ENCODE measurements around the gene CD247.

CD247 gene

DNA sequence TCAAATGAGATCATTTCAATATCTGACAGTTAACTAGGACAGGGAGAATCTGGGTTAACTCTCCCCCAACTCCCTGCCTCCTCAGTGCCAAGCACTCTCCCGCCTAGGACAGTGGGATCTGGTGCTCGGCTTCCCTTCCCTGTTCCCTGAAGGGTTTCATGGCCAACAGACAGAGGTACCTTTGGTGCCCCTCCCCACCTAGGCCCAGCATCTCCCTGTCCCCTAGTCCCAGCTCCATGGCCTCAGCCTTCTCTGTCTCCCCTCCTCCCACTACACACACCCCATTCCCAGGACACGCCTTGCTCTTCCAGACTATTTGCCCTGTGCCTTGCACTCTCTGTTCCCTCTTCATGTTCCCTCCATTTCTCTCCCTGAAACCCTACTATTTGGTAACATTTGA, 77.1 kb downstream of the CD247 start:
- TF ChIP-seq, protein P1, sequence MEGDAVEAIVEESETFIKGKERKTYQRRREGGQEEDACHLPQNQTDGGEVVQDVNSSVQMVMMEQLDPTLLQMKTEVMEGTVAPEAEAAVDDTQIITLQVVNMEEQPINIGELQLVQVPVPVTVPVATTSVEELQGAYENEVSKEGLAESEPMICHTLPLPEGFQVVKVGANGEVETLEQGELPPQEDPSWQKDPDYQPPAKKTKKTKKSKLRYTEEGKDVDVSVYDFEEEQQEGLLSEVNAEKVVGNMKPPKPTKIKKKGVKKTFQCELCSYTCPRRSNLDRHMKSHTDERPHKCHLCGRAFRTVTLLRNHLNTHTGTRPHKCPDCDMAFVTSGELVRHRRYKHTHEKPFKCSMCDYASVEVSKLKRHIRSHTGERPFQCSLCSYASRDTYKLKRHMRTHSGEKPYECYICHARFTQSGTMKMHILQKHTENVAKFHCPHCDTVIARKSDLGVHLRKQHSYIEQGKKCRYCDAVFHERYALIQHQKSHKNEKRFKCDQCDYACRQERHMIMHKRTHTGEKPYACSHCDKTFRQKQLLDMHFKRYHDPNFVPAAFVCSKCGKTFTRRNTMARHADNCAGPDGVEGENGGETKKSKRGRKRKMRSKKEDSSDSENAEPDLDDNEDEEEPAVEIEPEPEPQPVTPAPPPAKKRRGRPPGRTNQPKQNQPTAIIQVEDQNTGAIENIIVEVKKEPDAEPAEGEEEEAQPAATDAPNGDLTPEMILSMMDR (IDR thresholded peaks at IDR 0.05; ENCODE audit: insufficient read depth, low read depth, low read length, missing control alignments): no peak
- H3K4me3 ChIP-seq (ENCODE audit: low read length): no peak overlapping the region
- DNase-seq (ENCODE audit: low read depth): no peak

DNA sequence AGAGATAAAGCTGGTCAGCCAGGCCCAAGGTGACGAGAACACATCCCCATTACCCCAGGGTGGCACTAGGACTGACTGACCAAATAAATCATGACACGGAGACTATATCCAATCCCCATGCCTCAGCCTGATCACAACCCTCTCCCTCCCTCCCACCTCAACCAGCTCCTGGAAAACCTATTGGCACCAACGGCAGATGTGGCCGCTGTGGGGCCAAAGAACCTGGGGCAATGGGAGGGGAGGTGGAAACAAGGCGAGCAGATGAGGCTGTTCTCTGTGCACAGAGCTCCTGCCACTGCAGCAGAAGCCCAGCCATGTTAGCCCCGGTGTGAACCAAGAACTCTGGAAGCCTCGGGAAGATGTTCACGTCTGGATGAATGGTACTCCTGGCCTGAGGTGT, 77.6 kb downstream of the CD247 start:
- TF ChIP-seq, protein P1 (IDR thresholded peaks at IDR 0.05; ENCODE audit: insufficient read depth, low read depth, low read length, missing control alignments): no peak
- H3K4me3 ChIP-seq (ENCODE audit: low read length): no peak overlapping the region
- DNase-seq (ENCODE audit: low read depth): no peak

DNA sequence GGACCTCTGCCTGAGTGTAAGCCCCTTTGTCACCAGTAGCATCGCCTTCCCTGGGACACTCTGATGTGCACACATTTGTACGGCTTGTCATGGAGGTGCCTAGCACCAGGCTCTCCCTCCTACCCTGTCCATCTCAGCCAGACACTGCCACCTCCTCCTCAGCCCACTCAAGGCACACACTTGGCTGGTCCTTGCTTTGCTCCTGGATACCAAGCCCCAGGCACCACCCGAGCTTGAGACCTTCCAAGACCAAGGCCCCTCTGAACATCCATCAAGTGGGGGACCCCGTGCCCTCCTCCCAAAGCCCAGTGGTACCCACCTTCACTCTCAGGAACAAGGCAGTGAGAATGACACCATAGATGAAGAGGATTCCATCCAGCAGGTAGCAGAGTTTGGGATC, 78.0 kb downstream of the CD247 start:
- no peak overlapping the region for H3K4me3 ChIP-seq (ENCODE audit: low read length)
- no peak for DNase-seq (ENCODE audit: low read depth)
- TF ChIP-seq, protein P1 (IDR thresholded peaks at IDR 0.05; ENCODE audit: insufficient read depth, low read depth, low read length, missing control alignments): no peak

DNA sequence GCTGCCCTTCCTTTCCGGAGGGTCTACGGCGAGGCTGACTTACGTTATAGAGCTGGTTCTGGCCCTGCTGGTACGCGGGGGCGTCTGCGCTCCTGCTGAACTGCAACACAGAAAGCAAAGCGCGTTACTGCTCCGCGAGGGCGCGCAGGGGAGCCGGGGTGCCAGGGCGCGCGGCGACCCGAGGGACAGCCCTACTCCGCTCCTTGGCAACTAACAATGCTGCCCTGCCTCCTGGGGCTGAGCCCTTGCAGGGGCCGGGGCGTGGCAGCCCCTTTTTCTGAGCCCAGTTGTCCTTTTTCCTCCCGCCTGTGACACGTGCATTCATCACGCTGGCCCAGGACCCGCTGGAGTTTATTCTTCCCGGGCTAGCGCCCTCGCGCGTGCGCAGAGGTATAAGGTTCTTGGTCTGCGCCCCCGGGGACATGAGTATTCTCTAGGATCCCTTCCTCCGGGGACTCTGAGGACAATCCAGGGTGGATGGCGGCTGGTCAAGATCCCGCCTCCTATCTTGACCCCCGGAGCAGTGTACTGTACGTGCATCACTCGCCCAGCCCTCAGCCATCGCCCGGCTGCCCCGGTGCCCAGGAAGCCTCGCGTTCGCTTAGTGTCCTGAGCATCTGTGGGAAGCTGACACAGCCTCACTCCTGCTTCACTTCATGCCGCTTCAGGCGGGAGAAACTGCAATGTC, 78.9 kb downstream of the CD247 start:
- DNase-seq (ENCODE audit: low read depth): peak; percentile 42
- TF ChIP-seq, protein P1 (IDR thresholded peaks at IDR 0.05; ENCODE audit: insufficient read depth, low read depth, low read length, missing control alignments): peak; percentile 26
- H3K4me3 ChIP-seq (ENCODE audit: low read length): peak overlapping the region; percentile 39

DNA sequence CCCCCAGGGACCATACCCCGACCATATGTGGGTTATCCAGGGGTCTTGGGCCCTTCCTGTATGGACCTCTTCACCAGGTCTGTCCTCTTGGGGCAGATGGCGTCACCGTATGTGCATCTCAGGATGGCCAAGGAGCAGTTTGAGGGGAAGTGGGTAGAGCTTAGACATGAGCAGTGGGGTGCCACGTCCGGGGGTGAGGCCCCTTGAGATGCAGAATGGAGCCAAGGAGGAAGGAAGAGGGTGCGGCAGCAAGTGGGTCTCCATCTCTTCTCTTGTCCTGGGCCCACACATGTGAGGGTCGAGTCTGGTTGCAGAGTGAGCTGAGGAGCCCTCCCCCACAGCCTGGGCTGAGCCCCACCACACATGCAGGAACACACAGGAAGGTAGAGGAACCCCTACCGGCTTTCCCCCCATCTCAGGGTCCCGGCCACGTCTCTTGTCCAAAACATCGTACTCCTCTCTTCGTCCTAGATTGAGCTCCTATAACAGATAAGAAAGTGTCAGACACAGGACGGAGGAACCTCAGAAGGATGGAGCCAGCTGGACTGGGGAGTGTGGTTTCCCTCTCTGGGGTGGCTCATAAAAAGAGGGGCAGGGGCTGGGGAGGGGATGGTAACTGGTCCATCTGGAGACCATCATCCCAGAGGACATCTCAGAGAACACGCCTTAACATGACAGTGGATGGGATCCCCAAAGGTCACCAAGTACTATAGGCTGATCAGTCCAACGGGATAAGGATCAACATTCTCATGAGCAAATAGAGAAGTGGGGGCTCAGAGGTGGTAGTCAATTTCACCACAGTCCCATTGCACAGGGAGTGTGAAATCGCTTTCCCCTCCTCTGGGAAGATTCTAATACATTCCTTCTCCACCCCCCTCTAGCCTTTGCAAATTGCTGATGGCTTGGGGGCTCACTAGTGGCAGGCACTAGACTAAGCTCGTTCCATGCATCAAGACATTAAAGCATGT, 79.9 kb downstream of the CD247 start:
- no peak overlapping the region for H3K4me3 ChIP-seq (ENCODE audit: low read length)
- TF ChIP-seq, protein P1 (IDR thresholded peaks at IDR 0.05; ENCODE audit: insufficient read depth, low read depth, low read length, missing control alignments): no peak
- DNase-seq (ENCODE audit: low read depth): no peak

DNA sequence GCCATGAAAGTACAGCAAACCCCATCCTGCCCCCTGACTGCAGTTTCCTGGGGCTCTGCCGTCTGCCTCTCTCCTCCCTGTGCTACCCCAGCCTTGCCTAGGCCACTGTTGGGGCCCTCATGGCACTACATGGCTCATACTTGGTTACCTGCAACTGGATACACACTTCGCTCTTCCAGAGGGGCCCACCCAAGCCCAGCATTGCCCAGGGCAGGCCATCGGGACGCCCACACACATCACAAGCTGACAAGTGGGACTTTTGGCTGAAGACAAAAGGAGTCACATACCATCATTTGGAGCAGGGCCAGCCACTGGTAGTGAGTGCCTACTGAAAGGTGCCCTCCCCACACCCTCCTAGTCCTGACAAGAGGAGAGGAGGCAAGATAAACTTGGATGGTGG, 82.8 kb downstream of the CD247 start:
- TF ChIP-seq, protein P1 (IDR thresholded peaks at IDR 0.05; ENCODE audit: insufficient read depth, low read depth, low read length, missing control alignments): no peak
- DNase-seq (ENCODE audit: low read depth): no peak
- H3K4me3 ChIP-seq (ENCODE audit: low read length): no peak overlapping the region
